AG10803 (cell line): ENCODE data around the gene SLC25A21.
"Not testable (repeated sequence)": the region's sequence is repeated elsewhere in the genome, so short reads cannot be mapped to it uniquely, and the experiment has no call there.

Experiments
- DNase-seq: peaks from one replicate; pipeline ENCODE4 v3.0.0; 2010; ENCODE audit warnings: low read depth
- H3K4me3 ChIP-seq: 2 replicates; pipeline ENCODE4 v1.5.1; 2011; ENCODE audit warnings: mild to moderate bottlenecking, low read length, control low read depth
- CTCF ChIP-seq: conservative IDR thresholded peaks from 2 replicates; pipeline ENCODE4 v1.5.1; 2011; ENCODE audit warnings: mild to moderate bottlenecking, low read length, control low read depth, inconsistent platforms

Gene SLC25A21

GRCh38 chr14:36905272-36905888, 267.0 kb downstream of the SLC25A21 start:
- no peak for DNase-seq
- no peak for TF ChIP-seq CTCF
- H3K4me3 ChIP-seq: no peak overlapping the region

GRCh38 chr14:36901861-36902260, 270.5 kb downstream of the SLC25A21 start:
- no peak overlapping the region for H3K4me3 ChIP-seq
- no peak for TF ChIP-seq CTCF
- peak; percentile 1 for DNase-seq

GRCh38 chr14:36900846-36901245, 271.6 kb downstream of the SLC25A21 start:
- no peak for DNase-seq
- H3K4me3 ChIP-seq: no peak overlapping the region
- TF ChIP-seq CTCF: no peak

- DNase-seq: not testable (repeated sequence)
Observed at GRCh38 chr14:36896300-36896699, 276.1 kb downstream of the SLC25A21 start.

GRCh38 chr14:36884049-36884448, 288.4 kb downstream of the SLC25A21 start:
- DNase-seq: no peak
- no peak overlapping the region for H3K4me3 ChIP-seq
- no peak for TF ChIP-seq CTCF

More at GRCh38 chr14:36896300-36896699, 276.1 kb downstream of the SLC25A21 start:
- H3K4me3 ChIP-seq: not testable (repeated sequence)

- no peak overlapping the region for H3K4me3 ChIP-seq
- TF ChIP-seq CTCF: no peak
- no peak for DNase-seq
Observed at GRCh38 chr14:36880276-36880675, 292.1 kb downstream of the SLC25A21 start.

GRCh38 chr14:36879558-36879957, 292.8 kb downstream of the SLC25A21 start:
- DNase-seq: no peak
- TF ChIP-seq CTCF: no peak
- no peak overlapping the region for H3K4me3 ChIP-seq
